ENCODE results near the gene CYB561D2.

CYB561D2 gene

GRCh38 chr3:50359760-50360110 lies 9.1 kb downstream of the CYB561D2 start:
- DNase-seq, result no peak

- DNase-seq, result no peak
These were observed 14.0 kb downstream of the CYB561D2 start for GRCh38 chr3:50364573-50365079.

GRCh38 chr3:50365080-50365841 lies 14.6 kb downstream of the CYB561D2 start:
- DNase-seq, result peak in 43 of 51 donors; percentile 7 to 79 (median 57)

- DNase-seq, result no peak
These were observed 15.2 kb downstream of the CYB561D2 start for GRCh38 chr3:50365842-50366220.

GRCh38 chr3:50369012-50369670 lies 18.5 kb downstream of the CYB561D2 start:
- DNase-seq, result no peak

- DNase-seq, result no peak
These were observed 19.9 kb downstream of the CYB561D2 start for GRCh38 chr3:50370594-50370993.

- DNase-seq, result peak in 1 of 51 donors; percentile 8
These were observed 20.5 kb downstream of the CYB561D2 start for GRCh38 chr3:50371133-50371685.

- DNase-seq, result no peak
These were observed 21.7 kb downstream of the CYB561D2 start for GRCh38 chr3:50372349-50372748.

- no peak for DNase-seq
These were observed 22.7 kb downstream of the CYB561D2 start for GRCh38 chr3:50373146-50374051.

- DNase-seq, result no peak
These were observed 23.9 kb downstream of the CYB561D2 start for GRCh38 chr3:50374363-50375257.

- DNase-seq, result no peak
These were observed 24.7 kb downstream of the CYB561D2 start for GRCh38 chr3:50375258-50375931.

- DNase-seq, result no peak
These were observed 27.4 kb downstream of the CYB561D2 start for GRCh38 chr3:50378024-50378423.

- DNase-seq, result no peak
These were observed 28.1 kb downstream of the CYB561D2 start for GRCh38 chr3:50378757-50379156.

GRCh38 chr3:50380405-50381085 lies 29.9 kb downstream of the CYB561D2 start:
- DNase-seq, result no peak

GRCh38 chr3:50381383-50381782 lies 30.7 kb downstream of the CYB561D2 start:
- DNase-seq, result no peak

GRCh38 chr3:50382722-50383121 lies 32.1 kb downstream of the CYB561D2 start:
- DNase-seq, result no peak

- DNase-seq, result no peak
These were observed 33.1 kb downstream of the CYB561D2 start for GRCh38 chr3:50383750-50384149.

- DNase-seq, result no peak
These were observed 35.1 kb downstream of the CYB561D2 start for GRCh38 chr3:50385754-50386153.

- DNase-seq, result peak in 8 of 51 donors; percentile 3 to 22 (median 10)
These were observed 37.5 kb downstream of the CYB561D2 start for GRCh38 chr3:50388016-50388719.
